UCSD-AML1 (cell line): ENCODE results near the gene FABP2.

Experiments used
- DNase-seq: peaks from one replicate; lab custom pipeline; 2025; ENCODE audit not compliant: unreplicated experiment; lab: John Stamatoyannopoulos, UW

FABP2 gene

GRCh38 chr4:119268466-119268865, 53.5 kb downstream of the FABP2 start:
- no peak for DNase-seq
